ENCODE measurements around the gene RPL38.

The RPL38 gene

GRCh38 chr17:74211141-74211911, 7.8 kb downstream of the RPL38 start:
- DNase-seq, result no peak

- DNase-seq, result no peak
Observed at GRCh38 chr17:74211912-74212208, 8.4 kb downstream of the RPL38 start.

- no peak for DNase-seq
Observed at GRCh38 chr17:74212209-74212912, 8.9 kb downstream of the RPL38 start.

- peak; percentile 85 for DNase-seq
Observed at GRCh38 chr17:74212913-74213791, 9.7 kb downstream of the RPL38 start, which contains the start of gene TTYH2. Gene TTYH2, plus strand, starts transcription at chr17:74213571. Its CDS starts 17 bp downstream, at chr17:74213588.

GRCh38 chr17:74213861-74214391, 10.4 kb downstream of the RPL38 start:
- DNase-seq, result no peak

GRCh38 chr17:74214484-74215341, 11.2 kb downstream of the RPL38 start:
- no peak for DNase-seq

- DNase-seq, result no peak
Observed at GRCh38 chr17:74215342-74215727, 11.9 kb downstream of the RPL38 start.

- no peak for DNase-seq
Observed at GRCh38 chr17:74216505-74216904, 13.0 kb downstream of the RPL38 start.

- DNase-seq, result no peak
Observed at GRCh38 chr17:74217037-74217730, 13.7 kb downstream of the RPL38 start.

GRCh38 chr17:74217888-74218287, 14.4 kb downstream of the RPL38 start:
- DNase-seq, result no peak

GRCh38 chr17:74218436-74218835, 15.0 kb downstream of the RPL38 start:
- no peak for DNase-seq

GRCh38 chr17:74219576-74220133, 16.2 kb downstream of the RPL38 start:
- DNase-seq, result no peak

GRCh38 chr17:74220219-74220618, 16.7 kb downstream of the RPL38 start:
- no peak for DNase-seq

- no peak for DNase-seq
Observed at GRCh38 chr17:74220946-74221818, 17.7 kb downstream of the RPL38 start.

GRCh38 chr17:74222399-74222798, 18.9 kb downstream of the RPL38 start:
- DNase-seq, result no peak

- DNase-seq, result no peak
Observed at GRCh38 chr17:74223901-74224300, 20.4 kb downstream of the RPL38 start.

- no peak for DNase-seq
Observed at GRCh38 chr17:74224959-74225725, 21.7 kb downstream of the RPL38 start.

- no peak for DNase-seq
Observed at GRCh38 chr17:74226252-74226651, 22.8 kb downstream of the RPL38 start.
